SU-DHL-6 (cell line): ENCODE data around the gene WNK4.

Experiments
- H2AFZ ChIP-seq: fragments of 200-600 bp; sonication (generic); 2 replicates; pipeline ENCODE4 v1.6.1; 2014; ENCODE audit warnings: low read depth, mild to moderate bottlenecking, moderate library complexity, mixed read lengths, antibody characterized with exemption, low read length; ENCODE audit not compliant: severe bottlenecking
- H3F3A ChIP-seq: fragments of 200-600 bp; shearing (Covaris generic); 2 replicates; pipeline ENCODE4 v1.6.0; 2016; ENCODE audit warnings: antibody characterized with exemption, mild to moderate bottlenecking; ENCODE audit not compliant: insufficient read depth
- H3K27ac ChIP-seq: fragments of 200-600 bp; sonication (generic); 2 replicates; pipeline ENCODE4 v1.5.1; 2016; ENCODE audit warnings: low read depth, mild to moderate bottlenecking, low read length, moderate library complexity, mixed read lengths
- H3K27me3 ChIP-seq: fragments of 200-600 bp; sonication (generic), shearing (Covaris generic); 2 replicates; pipeline ENCODE4 v1.6.0; 2014; ENCODE audit warnings: mild to moderate bottlenecking, low read length
- H3K36me3 ChIP-seq: fragments of 200-600 bp; sonication (generic); 2 replicates; pipeline ENCODE4 v1.6.1; 2014; ENCODE audit warnings: mild to moderate bottlenecking, low read length, mixed read lengths
- H3K4me2 ChIP-seq: fragments of 300-600, 200-600 bp; shearing (Covaris generic), sonication (generic); 2 replicates; pipeline ENCODE4 v1.6.0; 2014; ENCODE audit warnings: low read length, low read depth, mild to moderate bottlenecking; ENCODE audit not compliant: poor library complexity, severe bottlenecking
- H3K4me3 ChIP-seq: fragments of 200-600 bp; sonication (generic); 2 replicates; pipeline ENCODE4 v1.5.1; 2014; ENCODE audit warnings: antibody characterized with exemption, low read length, mild to moderate bottlenecking, mixed read lengths; ENCODE audit not compliant: insufficient read depth, poor library complexity, severe bottlenecking
- H3K79me2 ChIP-seq: fragments of 200-600 bp; sonication (generic); 2 replicates; pipeline ENCODE4 v1.6.1; 2014; ENCODE audit warnings: mild to moderate bottlenecking, low read length, moderate library complexity; ENCODE audit not compliant: insufficient read depth
- H3K9ac ChIP-seq: fragments of 200-600 bp; sonication (generic); 2 replicates; pipeline ENCODE4 v1.7.0; 2014; ENCODE audit warnings: mild to moderate bottlenecking, low read length
- H3K9me2 ChIP-seq: fragments of 200-600 bp; sonication (generic); replicated peaks from 2 replicates; pipeline ENCODE4 v1.6.1; 2014; ENCODE audit warnings: low read length; ENCODE audit not compliant: insufficient read depth
- H3K9me3 ChIP-seq: fragments of 200-600 bp; sonication (generic); 2 replicates; pipeline ENCODE4 v1.6.1; 2014; ENCODE audit warnings: low read length, mixed read lengths; ENCODE audit not compliant: insufficient read depth
- H4K20me1 ChIP-seq: fragments of 200-600 bp; sonication (generic); 2 replicates; pipeline ENCODE4 v1.6.1; 2014; ENCODE audit warnings: low read depth, mild to moderate bottlenecking, antibody characterized with exemption, low read length, moderate library complexity, mixed read lengths
- EZH2phosphoT487 ChIP-seq: fragments of 200-600 bp; sonication (generic), shearing (Covaris generic); conservative IDR thresholded peaks from 2 replicates; pipeline ENCODE4 v1.6.1; 2018; ENCODE audit warnings: mild to moderate bottlenecking, antibody characterized with exemption, low read length, moderate library complexity, mixed read lengths
- TF ChIP-seq, protein P1 (sequence below): fragments of 200-600 bp; sonication (generic); IDR thresholded peaks from one replicate; pipeline ENCODE4 v1.5.1; 2017; ENCODE audit warnings: antibody characterized with exemption, mild to moderate bottlenecking, low read length, moderate library complexity; ENCODE audit not compliant: insufficient read depth, poor library complexity, severe bottlenecking

The WNK4 gene

DNA sequence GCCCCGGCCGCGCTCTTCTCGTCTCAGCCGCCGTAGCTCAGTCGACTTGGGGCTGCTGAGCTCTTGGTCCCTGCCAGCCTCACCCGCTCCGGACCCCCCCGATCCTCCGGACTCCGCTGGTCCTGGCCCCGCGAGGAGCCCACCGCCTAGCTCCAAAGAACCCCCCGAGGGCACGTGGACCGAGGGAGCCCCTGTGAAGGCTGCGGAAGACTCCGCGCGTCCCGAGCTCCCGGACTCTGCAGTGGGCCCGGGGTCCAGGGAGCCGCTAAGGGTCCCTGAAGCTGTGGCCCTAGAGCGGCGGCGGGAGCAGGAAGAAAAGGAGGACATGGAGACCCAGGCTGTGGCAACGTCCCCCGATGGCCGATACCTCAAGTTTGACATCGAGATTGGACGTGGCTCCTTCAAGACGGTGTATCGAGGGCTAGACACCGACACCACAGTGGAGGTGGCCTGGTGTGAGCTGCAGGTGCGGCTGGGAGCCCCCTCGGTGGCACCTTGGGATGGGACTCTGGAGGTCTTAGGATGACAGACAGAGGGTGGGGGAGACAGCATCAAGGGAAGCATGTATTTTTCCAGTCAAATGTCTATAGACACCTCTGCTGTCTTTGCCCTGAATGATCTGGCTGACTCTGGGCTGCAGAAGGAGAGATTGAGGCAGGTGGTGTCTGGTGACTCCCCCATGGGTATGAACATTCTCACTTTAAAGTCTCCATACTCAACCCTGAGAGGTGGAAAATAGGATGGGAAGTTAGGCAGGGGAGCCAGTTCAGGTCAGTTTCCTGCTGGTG is 635 bp downstream of the WNK4 start:
- Histone ChIP-seq H3F3A (no peaks in the 10 kb centered on the region), H3K4me3 (no peak overlapping the region), H2AFZ (no peak overlapping the region), H3K9ac (no peak overlapping the region), H3K9me3 (no peaks in the 10 kb centered on the region), H3K9me2 (no peaks in the 10 kb centered on the region), H3K27ac (no peak overlapping the region), H3K36me3 (no peaks in the 10 kb centered on the region; the same call in 1 of the 2 replicates), H3K27me3 (no peaks in the 10 kb centered on the region), H4K20me1 (no peaks in the 10 kb centered on the region), H3K79me2 (no peaks in the 10 kb centered on the region), H3K4me2 (no peak overlapping the region)
- TF ChIP-seq EZH2phosphoT487: no peak
- TF ChIP-seq, protein P1, sequence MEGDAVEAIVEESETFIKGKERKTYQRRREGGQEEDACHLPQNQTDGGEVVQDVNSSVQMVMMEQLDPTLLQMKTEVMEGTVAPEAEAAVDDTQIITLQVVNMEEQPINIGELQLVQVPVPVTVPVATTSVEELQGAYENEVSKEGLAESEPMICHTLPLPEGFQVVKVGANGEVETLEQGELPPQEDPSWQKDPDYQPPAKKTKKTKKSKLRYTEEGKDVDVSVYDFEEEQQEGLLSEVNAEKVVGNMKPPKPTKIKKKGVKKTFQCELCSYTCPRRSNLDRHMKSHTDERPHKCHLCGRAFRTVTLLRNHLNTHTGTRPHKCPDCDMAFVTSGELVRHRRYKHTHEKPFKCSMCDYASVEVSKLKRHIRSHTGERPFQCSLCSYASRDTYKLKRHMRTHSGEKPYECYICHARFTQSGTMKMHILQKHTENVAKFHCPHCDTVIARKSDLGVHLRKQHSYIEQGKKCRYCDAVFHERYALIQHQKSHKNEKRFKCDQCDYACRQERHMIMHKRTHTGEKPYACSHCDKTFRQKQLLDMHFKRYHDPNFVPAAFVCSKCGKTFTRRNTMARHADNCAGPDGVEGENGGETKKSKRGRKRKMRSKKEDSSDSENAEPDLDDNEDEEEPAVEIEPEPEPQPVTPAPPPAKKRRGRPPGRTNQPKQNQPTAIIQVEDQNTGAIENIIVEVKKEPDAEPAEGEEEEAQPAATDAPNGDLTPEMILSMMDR: no peak

GRCh38 chr17:42781639-42782165 is 1.3 kb downstream of the WNK4 start:
- Histone ChIP-seq H3K79me2 (no peaks in the 10 kb centered on the region), H3K4me2 (no peak overlapping the region), H2AFZ (no peak overlapping the region), H4K20me1 (no peaks in the 10 kb centered on the region), H3K27me3 (no peaks in the 10 kb centered on the region), H3K4me3 (no peak overlapping the region), H3K36me3 (no peaks in the 10 kb centered on the region), H3K9ac (no peak overlapping the region), H3F3A (no peaks in the 10 kb centered on the region), H3K9me2 (no peaks in the 10 kb centered on the region), H3K27ac (no peak overlapping the region), H3K9me3 (no peaks in the 10 kb centered on the region)
- no peak for TF ChIP-seq EZH2phosphoT487
- TF ChIP-seq, protein P1: no peak

DNA sequence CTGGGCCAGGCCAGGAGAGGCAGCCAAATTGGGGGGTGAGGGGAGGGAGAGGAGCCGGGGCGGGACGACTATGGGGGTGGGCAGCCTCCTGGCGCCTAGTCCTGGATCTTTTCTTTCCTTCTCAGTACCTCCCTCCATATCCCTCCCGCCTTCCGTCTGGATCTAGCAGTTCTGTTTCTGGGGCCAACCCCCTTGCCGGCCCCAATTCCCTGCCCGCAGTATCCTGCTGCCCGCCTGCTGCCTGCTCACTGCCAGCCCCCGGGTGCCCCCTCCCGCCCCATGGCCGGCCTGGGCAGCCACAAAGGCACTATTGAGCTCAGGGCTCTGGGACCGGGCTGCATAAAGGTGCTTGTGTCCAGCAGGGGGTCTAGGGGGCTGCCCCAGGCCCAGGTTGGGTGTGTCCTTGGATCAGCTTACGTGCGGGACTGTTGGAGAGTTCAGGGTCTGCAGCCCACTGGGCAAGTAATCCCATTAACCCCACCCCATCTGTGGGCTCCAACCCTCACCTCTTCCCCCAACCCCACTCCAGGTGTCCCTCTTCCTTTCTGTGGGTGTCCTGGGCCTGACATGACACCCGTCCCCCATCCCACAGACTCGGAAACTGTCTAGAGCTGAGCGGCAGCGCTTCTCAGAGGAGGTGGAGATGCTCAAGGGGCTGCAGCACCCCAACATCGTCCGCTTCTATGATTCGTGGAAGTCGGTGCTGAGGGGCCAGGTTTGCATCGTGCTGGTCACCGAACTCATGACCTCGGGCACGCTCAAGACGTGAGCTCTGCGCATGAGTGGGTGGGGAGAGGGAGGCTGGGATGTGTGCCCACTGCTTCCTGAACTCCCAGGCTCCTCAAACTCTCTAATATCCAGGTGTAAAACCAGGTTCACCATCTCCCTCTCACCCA is 2.0 kb downstream of the WNK4 start:
- Histone ChIP-seq H2AFZ (no peak overlapping the region), H3F3A (no peaks in the 10 kb centered on the region), H3K79me2 (no peaks in the 10 kb centered on the region), H3K4me3 (no peak overlapping the region), H3K4me2 (no peak overlapping the region), H3K27me3 (no peaks in the 10 kb centered on the region), H4K20me1 (no peaks in the 10 kb centered on the region), H3K36me3 (no peaks in the 10 kb centered on the region), H3K9me3 (no peaks in the 10 kb centered on the region), H3K27ac (no peak overlapping the region), H3K9me2 (no peaks in the 10 kb centered on the region), H3K9ac (no peak overlapping the region)
- TF ChIP-seq, protein P1: no peak
- no peak for TF ChIP-seq EZH2phosphoT487
